HG02763 (cell line): ENCODE results near the gene ZNF217.
"Not testable (repeated sequence)": the region's sequence is repeated elsewhere in the genome, so short reads cannot be mapped to it uniquely, and the experiment has no call there.

ENCODE experiments used
- ATAC-seq: cut with Tn5 transposase; IDR thresholded peaks from one replicate; pipeline ENCODE4 v1.9.1; 2021; ENCODE audit warnings: mild to moderate bottlenecking, moderate library complexity; ENCODE audit not compliant: unreplicated experiment

Gene ZNF217

DNA sequence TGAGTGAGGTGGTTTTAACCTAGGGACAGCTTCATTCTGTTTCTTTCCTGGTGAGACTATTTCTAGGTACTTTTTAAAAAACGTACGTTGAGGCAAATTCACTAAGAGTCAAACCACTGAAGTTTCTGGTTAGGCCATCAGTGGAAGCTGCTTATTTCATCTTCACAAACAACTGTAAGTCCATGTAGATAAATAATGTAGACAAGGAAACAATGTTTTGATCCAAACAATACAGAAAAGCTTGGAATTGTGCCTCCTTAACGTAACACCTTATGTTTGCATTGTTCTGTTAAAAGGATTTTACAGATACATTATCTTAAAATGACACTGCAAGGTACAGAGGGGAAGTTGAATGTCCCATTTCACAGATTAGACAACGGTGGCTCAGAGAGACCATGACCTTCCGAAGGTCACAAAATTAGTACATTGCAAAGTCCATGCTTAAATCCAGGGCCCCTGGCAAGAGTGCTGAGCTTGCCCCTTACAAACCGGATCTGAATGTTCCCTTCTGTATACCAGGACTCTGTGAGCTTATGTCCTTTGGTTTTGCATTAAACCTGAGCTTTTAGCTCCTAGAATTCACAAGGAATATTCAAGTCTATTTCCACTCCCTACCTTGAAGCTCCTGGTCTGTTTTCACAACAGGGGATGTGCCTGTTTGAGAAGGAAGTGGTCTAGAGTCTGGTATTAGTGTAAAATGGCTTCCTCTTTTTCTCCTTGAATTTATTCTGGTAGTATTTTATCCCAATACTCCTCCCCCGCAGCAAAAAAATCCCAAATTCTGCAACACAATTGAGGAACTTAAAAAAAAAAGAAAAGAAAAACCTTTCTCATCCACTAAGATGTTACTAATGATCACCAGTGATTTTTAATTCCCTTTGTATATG is 28.9 kb upstream of the ZNF217 start:
- no peak for ATAC-seq

DNA sequence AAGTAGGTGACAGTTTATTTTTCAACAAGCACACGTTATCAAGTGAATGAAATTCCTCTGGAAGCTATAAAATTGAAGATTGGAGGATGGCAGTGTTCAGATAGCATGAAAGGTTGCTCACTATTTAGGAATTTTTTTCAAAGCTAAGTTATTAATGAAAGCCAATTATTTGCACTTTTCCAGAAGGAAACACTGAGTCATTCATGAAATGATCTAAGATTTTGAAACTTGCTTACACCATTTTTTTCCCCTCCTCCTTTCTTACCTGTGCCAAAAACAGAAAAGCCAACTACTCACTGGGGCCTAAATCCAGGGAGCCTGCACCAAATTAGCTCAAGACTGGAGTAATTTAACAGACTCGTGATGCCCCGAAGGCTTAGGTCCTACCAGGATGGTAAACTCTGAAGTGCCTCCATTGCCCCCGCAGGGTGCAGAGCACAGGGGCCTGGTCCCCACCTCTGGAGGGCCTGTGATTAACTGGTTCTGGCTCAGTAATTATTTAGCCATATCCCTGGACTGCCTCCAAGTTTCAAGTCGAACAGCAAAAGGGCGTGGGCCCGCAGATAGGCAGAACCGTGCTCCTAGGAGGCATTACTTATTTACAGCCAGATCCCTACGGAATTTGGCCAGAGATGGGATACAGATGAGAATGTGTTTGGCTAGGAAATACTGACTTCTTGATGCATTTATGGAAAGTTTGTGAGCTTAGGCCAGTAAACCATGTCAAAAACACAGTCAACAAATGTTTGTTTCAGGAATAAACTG is 28.0 kb upstream of the ZNF217 start:
- no peak for ATAC-seq

DNA sequence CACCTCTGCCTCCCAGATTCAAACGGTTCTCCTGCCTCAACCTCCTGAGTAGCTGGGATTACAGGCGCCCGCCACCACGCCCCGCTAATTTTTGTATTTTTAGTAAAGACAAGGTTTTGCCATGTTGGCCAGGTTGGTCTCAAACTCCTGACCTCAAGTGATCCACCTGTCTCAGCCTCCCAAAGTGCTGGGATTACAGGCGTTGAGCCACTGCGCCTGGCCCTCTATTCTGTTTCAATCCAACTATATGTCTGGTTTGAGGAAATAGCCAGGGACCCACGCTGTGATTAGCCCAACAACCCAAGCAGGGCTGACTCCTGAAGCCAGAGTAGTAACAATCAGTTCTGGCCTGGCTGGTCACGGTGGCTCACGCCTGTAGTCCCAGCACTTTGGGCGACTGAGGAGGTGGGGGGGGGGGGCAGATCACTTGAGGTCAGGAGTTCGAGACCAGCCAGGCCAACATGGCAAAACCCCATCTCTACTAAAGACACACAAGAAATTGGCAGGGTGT is 24.9 kb upstream of the ZNF217 start:
- not testable (repeated sequence) for ATAC-seq

DNA sequence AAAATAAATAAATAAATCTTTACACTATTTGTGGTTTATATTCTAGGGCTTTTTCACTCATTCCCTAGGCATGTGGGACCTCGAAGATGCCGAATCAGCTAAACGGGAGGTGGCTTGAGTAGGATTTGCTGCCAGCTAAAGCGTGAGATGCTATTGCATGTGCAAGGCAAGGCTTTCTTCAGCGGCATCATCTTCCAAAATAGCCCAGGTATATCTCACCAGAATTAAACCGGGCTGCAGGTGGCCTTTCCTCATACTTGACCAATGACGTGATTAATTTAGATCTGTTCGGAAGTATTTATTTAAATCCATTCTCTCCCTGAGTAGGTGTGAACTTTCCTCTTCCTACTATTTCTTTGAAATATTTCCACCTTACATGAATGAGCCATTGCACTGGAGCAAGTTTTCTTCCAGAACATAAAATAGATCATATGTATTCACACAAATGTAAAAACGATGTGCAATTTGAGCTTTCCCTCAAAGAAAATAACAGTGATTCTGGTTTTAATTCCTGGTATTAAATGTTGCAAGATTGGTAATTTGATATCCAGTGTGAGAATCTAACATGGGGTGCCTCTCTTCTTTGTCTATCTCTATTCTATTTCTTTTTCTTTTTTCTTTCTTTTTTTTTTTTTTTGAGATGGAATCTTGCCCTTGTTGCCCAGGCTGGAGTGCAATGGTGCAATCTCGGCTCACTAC is 24.3 kb upstream of the ZNF217 start:
- ATAC-seq: no peak

DNA sequence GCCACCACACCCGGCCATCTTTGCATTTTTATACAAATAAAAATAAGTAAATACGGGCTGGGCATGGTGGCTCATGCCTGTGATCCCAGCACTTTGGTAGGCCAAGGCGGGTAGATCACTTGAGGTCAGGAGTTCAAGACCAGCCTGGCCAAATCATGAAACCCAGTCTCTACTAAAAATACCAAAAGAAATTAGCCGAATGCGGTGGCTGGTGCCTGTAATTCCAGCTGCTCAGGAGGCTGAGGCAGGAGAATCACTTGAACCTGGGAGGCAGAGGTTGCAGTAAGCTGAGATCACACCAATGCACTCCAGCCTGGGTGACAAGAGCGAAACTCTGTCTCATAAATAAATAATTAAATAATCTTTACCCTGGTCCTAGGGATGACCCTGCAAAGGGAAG is 22.9 kb upstream of the ZNF217 start:
- not testable (repeated sequence) for ATAC-seq

DNA sequence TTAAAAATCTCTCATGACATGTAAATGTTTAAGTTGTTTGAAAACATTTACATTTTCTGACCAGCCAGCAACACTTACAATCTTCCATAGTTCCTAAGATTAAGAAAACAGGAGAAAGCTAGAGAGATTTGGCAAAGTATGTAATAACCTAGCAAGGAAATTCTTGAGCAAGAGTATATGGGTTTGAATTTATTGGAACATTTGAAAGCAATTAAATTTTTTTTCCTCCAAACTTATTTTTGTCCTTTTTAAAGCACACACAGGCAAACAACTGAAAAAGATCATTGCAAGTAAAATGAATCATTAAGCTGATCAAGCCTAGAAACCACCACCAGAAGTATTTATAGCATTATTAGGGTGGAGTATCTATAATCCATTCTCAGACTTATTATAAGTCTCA is 20.1 kb upstream of the ZNF217 start:
- no peak for ATAC-seq

DNA sequence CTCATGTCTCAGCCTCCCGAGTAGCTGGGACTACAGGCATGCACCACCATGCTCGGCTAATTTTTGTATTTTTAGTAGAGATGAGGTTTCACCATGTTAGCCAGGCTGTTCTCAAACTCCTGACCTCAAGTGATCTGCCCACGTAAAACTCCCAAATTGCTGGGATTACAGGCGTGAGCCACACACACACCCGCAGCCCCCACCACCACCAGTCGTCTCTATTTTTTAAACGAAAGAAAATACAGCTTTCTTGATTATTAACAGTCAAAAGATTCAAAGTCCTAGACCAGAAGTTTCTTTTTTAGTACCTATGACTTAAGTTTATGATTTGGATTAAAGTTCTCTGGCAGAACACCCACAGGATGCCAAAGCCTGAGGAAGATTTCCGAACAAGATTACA is 18.6 kb upstream of the ZNF217 start:
- not testable (repeated sequence) for ATAC-seq

DNA sequence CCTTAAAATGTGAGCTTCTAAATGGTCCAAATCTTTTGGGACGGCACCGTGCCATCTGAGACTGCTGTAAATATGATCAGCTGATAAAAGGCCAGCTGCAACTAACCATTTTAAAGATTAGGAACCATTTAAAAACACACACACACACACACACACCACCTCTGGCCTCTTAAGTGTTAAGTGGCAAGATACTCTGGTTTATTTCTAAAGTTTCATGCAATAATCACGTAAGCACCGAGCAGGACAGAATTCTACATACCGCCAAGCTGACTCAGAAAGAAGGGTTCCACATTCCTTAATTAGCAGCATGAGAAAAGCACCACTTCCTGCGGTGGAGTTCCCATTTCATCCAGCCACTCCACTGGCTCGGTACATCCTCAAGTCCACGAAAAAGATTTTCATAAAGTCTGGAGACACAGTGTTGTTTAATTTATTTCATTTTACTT is 17.8 kb upstream of the ZNF217 start:
- ATAC-seq: no peak

DNA sequence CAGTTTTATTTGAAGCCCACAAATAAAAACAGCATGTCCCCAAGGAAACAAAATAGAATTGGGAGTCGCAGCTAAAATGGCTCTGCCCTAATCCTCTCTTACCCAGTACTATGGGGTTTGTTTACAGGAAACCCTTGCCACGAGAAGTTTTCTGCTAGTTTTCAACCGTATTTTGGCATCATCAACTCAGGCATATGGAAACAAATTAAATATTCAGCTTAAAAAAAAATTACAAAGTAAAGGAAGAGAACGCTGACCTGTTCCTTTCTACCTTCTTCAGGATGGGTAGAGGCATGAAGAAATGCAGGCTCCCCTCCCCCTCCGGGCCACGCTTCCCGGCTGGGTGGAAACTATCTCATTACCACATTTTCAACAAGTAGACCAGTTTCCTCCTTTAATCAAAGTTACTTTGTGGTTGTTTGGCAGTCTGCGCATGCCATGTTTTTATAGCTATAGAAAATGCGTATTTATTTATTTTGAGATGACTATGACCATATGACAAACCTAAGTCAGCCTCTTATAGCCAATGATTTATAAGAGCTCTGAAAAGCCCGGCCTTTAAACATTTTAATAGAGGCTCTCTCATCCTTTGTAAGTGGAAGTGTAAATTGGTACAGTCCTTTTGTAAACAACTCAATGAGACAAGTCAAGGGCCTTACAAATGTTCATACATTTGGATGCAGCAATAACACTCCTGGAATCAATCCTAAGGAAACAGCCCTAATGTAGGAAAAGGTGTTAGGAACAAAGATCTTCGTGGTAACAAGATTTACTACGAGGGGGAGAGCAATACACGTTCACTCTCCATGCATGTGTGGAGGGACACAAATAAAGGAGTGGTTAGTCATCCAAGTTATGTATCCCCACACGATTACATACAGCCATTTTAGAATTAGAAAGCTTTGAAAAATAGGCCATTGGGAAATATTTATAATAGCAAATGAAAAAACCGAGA is 16.1 kb upstream of the ZNF217 start:
- ATAC-seq: no peak

DNA sequence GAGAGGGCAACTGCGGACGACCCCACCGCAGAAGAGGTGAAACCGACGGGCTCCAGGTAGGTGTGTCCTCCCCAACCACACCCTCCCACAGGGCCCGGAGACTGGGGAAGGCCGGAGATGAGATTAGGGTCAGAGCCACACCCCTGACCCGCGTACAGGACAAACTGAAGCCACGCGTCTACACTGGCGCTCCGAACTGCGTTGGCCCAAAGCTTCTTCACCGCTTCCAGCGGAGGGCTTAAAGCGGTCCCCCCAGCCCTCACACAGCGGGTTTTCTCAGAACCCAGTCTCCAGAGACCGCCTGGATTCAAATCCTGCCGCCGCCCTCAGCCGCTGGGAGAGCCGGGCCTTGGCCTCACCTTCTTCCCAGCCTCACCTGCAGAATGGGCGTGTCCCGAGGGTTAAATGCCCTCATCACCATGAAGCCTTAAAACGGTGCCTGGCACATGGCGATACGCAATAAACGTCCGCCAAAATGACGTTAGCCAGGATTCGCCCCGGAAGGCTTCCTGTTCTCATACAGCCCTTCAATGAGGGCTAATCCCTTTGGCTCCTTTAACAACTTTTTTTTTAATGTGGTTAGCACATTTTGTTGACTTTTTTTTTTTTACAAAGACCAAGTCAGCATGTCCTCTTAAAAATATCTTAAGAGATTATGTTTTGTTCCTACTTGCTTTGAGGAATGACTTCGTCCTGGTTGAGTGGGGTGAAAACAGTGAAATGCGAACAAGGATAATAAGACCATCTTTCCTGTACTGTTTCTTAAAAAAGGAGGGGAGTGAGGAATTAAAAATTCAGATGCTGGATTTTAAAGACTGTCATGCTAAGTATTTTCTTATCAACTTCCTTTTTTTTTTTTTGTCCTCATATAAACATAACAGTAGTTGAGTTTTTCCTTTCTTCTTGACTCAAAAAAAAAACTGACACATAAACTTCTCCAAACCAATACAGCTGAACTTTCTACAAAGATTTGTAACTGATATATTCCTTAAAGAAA is 15.1 kb upstream of the ZNF217 start:
- no peak for ATAC-seq

DNA sequence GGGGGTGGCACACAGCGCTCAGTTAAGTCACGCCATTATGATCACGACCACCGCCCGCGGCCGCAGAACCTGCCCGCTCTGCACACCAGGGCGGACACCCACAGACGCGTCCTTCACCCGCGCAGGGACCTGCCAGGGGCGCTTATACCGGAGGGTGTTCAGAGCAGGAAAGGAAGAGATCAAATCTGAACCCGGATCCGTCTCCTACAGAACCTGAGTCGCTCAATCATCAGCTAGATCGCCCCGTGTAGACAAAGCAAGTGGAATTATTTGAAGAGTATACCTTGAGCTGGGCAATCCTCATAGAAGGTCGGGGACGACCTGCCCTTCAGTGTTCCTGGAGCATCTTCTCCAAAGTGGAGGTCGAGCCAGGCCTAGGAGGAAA is 14.4 kb upstream of the ZNF217 start:
- no peak for ATAC-seq

DNA sequence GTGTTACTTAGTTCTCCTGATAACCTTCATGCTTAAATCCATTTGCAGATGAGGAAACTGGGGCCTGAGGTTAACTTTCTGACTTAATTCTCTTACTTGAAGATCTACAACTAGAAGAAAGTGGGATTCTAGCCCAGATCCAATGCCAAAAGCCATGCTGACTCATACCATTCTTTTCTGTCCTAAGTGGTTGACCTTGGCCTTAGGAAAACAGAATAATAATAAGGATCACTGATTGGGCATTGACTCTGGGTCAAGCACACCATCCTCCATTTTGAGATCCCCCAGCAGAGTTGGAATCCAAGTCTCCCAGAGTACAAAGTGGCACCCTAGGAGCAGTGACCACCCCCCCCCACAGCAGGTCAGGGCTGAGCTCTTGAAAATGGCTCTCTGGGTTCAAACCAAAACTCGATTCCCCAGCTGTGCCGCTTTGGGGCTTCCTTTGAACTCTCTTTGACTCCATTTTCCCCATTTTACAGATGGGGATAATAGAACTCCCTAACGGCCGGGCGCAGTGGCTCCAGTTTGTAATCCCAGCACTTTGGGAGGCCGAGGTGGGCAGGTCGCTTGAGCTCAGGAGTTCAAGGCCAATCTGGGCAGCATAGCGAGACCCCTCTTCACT is 12.8 kb upstream of the ZNF217 start:
- no peak for ATAC-seq

DNA sequence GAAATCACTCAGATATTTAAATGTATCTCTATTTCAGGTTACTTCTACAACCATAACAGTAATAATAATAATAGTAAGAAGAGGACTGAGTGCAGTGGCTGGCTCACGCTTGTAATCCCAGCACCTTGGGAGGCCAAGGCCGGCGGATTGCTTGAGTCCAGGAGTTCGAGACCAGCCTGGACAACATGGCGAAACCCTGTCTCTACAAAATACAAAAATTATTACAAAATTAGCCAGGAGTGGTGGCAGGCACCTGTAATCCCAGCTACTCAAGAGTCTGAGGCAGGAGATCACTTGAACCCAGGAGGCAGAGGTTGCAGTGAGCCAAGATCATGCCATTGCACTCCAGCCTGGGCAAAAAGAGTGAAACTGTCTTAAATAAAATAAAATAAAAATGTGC is 11.8 kb upstream of the ZNF217 start:
- ATAC-seq: not testable (repeated sequence)

DNA sequence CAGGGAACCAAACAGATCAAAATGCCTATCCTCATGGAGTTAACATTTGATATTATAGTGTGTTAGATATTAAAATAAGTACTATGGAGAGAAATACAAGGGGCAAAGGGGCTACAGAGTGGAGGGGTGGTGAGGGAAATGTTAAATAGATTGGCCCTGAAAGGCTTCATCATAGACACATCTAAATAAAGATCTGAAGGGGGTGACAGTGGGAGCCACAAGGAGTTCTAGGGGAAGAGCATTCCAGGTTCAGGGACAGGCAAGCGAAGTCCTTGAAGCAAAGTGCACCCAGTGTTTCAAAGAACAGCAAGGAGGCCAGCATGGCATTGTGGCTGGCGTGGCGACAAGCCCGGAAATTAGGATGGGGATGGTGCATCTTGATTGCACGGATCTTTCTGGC is 11.2 kb upstream of the ZNF217 start:
- ATAC-seq: not testable (repeated sequence)

DNA sequence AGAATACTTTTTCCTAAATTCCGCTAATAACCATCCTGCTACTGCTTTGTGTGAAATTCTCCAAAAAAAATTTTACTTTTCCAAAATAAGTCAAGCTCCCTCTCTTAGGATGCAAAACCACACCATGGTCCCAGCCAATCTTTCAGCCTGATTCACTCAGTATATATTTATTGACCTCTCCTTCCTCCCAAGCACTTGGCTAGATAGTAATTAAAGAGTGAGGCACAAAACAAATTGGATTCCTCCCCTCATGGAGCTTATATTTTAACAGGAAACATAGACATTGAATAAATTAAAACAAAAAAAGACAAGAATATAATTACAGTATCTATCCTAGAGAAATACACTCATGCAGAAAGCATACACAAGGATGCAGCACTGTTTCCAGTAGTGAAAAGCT is 9.0 kb upstream of the ZNF217 start:
- ATAC-seq: no peak

DNA sequence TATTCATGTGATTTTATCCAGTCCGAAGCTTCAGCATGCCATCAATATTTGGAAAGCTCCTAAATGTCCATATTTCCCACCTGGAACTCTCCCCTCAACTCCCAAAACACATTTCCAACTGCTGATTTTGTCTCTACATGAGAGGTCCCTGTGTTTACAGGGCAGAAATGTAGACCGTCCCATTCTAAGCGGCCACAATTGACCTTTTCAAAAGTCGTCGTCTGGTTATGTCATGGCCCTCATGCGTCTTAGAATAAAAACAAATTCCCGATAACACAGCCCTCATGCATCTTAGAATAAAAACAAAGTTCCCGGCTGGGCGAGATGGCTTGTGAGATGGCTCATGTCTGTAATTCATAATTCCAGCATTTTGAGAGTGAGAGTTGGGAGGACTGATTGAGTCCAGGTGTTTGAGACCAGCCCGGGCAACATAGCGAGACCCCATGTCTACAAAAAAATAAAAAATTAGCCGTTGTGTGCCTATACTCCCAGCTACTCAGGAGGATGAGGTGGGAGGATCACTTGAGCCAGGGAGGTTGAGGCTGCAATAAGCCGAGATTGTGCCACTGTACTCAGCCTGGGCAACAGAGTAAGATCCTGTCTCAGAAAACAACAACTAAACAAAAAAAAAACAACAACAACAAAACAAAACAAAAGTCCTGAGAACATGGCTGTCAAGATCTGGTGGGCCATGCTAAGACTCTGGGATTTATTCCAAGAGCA is 6.4 kb upstream of the ZNF217 start:
- no peak for ATAC-seq

DNA sequence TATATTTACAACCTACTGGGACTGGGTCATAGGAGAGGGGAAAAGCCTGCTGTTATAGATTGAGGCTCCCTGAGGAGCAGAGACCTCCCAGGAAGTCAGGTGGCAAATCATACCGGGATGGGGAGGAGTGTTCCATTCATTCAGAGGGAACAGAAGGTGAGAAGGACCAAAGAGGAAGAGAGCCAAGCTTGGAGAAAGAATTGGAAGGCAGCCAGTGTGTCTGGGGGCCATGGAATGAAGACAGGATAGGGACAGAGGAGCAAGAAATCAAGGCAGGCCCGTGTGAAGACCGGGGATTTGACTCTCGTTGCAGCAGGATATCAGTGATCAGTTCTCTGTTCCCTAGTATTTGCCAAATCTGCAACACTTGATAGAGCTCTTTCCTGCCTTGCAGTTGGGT is 5.7 kb upstream of the ZNF217 start:
- ATAC-seq: no peak

DNA sequence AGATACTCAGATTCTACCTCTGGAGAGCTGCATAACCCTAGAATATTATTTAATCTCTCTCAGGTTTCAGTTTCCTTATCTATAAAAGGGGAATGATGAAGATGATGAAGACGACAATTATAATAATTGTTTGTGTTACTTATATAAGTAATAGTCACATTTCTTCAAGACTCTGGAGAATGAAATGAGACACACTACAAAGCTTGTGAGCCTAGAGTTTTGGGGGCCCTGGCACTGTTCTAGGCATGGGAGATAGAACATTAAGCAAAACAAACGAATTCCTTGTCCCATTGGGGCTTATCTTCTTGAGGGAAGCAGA is 5.4 kb upstream of the ZNF217 start:
- no peak for ATAC-seq
